NCI-H1105 (cell line): Measurements from ENCODE around the gene NT5DC3.
"Not testable (repeated sequence)": the region's sequence is repeated elsewhere in the genome, so short reads cannot be mapped to it uniquely, and the experiment has no call there.

Source experiments
- DNase-seq: peaks from one replicate; lab custom pipeline; 2025; lab: John Stamatoyannopoulos, UW

Gene NT5DC3

DNA sequence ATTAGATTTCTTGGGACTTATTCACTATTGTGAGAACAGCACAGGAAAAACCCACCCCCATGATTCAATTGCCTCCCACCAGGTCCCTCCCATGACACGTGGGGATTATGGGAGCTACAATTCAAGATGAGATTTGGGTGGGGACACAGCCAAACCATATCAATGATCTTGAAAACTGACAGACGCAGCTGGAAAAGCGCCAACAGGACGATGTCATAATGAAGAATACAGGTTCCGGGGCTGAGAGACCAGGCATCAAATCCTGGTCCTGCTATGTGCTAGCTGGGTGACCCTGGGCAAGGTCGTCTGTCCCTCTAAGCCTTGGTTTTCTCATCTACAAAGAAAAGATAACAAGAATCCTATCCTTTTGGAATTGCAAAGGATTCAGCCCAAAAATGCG is 31.4 kb downstream of the NT5DC3 start:
- not testable (repeated sequence) for DNase-seq

- DNase-seq, result no peak
Observed at GRCh38 chr12:103809154-103809553, 31.9 kb downstream of the NT5DC3 start.

GRCh38 chr12:103808239-103808880 is 32.7 kb downstream of the NT5DC3 start:
- no peak for DNase-seq

- no peak for DNase-seq
Observed at GRCh38 chr12:103807561-103808238, 33.3 kb downstream of the NT5DC3 start.

GRCh38 chr12:103806803-103807202 is 34.2 kb downstream of the NT5DC3 start:
- DNase-seq, result no peak

DNA sequence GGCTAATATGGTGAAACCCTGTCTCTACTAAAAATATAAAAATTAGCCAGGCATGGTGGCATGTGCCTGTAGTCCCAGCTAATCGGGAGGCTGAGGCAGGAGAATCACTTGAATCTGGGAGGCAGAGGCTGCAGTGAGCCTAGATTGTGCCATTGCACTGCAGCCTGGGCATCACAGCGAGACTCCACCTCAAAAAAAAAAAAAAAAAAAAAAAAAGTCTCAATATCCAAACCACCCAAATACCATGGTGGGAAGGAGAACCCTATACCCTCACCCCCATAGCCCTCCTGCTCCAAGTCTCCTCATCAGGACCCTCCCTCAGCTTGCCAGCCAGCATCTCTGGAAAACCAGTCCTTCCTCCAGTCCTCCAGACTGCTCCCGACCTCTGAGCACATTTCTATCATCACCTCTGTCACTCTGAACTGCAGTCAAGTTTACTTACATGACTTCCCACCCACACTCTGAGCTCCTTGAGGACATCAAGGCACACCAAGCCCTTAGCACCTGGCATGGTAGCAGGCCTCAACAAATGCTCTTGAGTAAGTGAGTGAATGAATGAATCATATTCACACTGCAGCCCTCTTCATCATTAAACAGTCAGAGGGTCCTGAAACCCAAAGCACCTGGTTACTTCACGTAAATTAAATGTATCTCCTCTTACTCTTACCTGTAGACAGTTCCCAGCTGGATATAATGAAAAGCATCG is 35.2 kb downstream of the NT5DC3 start:
- no peak for DNase-seq

DNA sequence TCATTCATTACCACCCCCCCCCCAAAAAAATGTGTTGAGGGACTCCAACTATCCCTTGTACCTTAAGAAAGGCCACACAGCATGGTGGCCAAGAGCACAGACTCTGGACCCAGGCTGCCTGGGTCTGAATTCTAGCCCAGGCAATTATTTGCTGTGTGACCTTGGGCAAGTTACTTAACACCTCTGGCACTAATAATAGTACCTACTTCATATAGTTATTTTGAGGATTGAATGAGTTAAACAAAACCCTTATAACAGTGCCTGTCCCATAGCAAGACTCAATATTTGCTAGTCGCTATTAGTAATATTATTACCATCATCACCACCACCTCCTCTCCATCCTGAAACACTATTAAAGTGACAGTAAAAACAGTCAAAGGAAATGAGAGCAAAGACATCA is 37.2 kb downstream of the NT5DC3 start:
- no peak for DNase-seq

GRCh38 chr12:103802586-103802886 is 38.5 kb downstream of the NT5DC3 start:
- DNase-seq, result no peak

GRCh38 chr12:103801709-103802585 is 39.1 kb downstream of the NT5DC3 start:
- DNase-seq, result no peak

DNA sequence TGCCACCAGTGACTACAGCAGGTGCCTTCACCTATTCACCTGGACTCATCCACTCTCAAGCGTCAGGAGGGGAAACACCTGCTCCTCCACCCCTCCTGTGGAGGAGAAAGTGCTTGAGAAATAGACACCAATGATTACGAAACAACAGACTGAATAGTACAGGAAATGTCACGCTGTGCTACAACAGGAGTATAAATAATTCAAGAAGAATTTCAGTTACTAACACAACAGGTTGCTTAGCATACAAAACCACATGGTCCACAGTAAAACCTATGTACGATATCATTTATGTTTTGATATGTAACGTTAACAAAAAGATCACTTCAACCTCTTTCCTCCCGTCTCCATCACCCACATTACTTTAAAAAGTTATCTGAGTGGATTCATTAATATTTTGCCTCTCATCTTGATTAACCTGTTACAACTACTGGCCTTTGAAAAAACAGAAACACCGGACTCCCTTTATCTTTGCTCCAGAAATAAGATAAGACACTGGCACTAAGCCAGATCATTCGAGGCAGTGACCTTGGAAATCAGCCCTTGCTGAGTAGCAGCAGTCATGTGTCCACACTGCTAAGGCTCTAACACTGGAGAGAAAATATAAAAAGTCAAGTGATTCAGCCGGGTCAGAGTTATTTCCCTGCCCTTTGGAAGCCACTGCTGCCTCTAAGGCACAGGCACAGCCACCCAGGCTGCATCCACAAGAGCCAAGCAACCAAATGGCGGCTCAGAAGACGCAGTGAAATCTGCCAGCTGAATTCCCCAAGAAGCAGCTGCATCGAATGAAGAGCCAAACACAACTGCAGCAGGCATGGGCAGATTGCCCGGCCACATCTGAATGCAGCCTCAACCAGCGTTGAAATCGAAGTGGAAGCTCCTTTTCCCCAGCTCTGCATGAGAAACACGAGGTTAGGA is 40.9 kb downstream of the NT5DC3 start:
- DNase-seq, result peak; percentile 81

- no peak for DNase-seq
Observed at GRCh38 chr12:103799504-103799856, 41.6 kb downstream of the NT5DC3 start.

GRCh38 chr12:103798586-103798985 is 42.4 kb downstream of the NT5DC3 start:
- DNase-seq, result no peak

GRCh38 chr12:103794309-103795213 is 46.5 kb downstream of the NT5DC3 start:
- DNase-seq, result no peak

DNA sequence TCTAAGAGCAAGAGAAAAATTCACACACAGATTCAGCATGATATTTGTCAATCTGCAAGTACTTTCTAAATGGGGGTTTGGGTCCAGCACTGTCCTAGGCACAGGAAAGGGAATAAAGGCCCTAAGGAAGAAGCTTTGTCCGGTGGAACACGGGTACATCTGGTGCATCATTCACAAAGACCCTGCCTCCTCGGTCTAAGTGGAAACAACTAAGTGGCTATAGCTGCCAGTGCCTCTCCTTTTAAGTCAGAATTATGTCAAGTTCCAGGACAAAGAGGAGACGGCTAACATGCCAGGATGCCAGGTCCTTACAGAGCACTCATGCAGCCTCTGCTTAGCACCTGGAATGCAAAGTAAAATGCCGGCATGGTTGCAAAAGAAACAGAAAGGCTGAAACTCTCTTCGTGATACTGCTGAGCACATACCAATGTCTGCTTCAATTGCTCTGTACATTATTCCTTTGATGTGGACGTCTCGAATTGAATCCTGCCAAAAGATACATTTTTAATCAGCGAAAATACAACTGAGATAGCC is 47.5 kb downstream of the NT5DC3 start:
- no peak for DNase-seq

GRCh38 chr12:103793046-103793445 is 48.0 kb downstream of the NT5DC3 start:
- no peak for DNase-seq

DNA sequence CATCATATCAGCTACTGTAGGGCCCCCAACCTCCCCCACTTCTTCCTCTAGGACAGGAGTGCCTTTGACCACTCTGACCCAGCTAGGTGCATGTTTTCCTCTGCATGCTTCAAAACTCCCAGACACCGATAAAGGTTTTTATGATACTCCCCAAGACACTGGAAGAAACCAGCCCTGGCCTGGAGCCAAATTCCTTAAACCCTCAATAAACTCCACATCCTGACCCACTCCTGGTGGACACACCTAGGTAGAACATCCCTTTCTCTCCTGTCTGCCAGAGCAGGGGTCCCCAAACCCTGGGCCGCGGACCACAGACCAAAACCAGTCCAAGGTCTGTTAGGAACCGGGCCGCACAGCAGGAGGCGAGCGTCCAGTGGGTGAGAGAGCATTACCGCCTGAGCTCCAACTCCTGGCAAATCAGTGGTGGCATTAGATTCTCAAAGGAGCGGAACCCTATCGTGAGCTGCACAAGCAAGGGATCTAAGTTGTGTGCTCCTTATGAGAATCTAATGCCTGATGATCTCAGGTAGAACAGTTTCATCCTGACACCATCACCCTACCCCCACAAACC is 49.6 kb downstream of the NT5DC3 start:
- no peak for DNase-seq

GRCh38 chr12:103786201-103786600 is 54.8 kb downstream of the NT5DC3 start:
- DNase-seq, result no peak

- DNase-seq, result no peak
Observed at GRCh38 chr12:103785243-103786031, 55.6 kb downstream of the NT5DC3 start.
